ENCODE results near the gene APOA5.

The APOA5 gene

GRCh38 chr11:116794851-116795250 is 3.2 kb upstream of the APOA5 start:
- DNase-seq = no peak

- DNase-seq = no peak
Observed at GRCh38 chr11:116793772-116794097, 2.1 kb upstream of the APOA5 start.

GRCh38 chr11:116792869-116793771 is 1.4 kb upstream of the APOA5 start:
- DNase-seq = peak; percentile 62

DNA sequence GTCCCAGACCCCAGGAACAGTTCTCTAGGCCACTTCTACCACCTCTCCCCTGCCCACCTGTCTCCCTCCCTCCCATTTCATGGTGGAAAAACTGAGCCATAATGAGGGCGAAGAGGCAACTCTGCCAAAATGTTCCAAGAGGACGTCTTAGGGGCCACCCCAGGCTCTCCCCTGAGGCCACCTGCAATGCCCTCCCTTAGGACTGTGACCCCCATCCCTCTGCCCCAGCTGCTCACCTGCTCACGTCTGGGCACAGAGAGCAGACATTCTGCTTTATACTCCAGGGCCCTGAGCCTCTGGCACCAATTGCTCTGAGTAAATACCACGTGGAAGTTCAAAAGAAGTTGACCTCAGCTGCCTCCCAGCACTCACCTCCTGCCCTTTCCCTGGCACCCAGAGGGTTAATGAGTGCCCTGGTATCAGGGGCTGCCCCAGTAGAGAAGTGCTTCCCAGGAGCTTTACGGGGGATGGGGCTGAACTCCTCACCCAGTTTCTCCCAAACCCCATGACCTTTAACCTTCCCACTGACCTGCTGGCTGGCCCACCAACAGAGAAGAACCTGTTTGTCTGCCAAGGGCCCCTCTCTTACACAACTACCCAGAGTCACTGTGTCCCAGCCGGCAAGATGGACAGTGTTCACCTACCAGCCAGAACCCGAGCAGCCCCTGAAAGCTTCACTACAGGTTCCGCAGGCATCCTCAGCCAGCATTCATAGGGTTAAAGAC is 627 bp upstream of the APOA5 start:
- no peak for DNase-seq

GRCh38 chr11:116791002-116791812 is 472 bp downstream of the APOA5 start:
- peak; percentile 96 for DNase-seq

- DNase-seq = no peak
Observed at GRCh38 chr11:116790167-116791001, 1.3 kb downstream of the APOA5 start.

DNA sequence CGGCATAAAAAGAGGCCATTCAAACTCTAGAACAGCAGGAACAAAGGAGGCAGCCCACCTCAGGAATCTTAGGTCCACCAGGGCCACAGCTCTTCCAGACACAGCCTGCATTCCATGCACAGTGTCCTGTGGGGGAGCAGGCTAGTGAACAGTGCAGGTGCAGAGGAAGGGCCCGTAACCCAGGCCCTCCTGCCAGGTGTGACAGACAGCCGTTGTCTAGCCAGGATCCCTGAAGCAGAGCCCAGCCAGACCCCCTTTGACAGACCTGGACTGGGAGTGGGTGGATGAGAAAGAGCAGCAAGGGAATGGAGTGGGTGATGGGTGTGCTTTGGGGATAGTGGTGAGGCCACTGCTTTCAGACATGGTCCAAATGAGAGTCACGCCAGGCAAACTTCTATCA is 2.7 kb downstream of the APOA5 start:
- no peak for DNase-seq

GRCh38 chr11:116788534-116788933 is 3.1 kb downstream of the APOA5 start:
- DNase-seq = no peak

DNA sequence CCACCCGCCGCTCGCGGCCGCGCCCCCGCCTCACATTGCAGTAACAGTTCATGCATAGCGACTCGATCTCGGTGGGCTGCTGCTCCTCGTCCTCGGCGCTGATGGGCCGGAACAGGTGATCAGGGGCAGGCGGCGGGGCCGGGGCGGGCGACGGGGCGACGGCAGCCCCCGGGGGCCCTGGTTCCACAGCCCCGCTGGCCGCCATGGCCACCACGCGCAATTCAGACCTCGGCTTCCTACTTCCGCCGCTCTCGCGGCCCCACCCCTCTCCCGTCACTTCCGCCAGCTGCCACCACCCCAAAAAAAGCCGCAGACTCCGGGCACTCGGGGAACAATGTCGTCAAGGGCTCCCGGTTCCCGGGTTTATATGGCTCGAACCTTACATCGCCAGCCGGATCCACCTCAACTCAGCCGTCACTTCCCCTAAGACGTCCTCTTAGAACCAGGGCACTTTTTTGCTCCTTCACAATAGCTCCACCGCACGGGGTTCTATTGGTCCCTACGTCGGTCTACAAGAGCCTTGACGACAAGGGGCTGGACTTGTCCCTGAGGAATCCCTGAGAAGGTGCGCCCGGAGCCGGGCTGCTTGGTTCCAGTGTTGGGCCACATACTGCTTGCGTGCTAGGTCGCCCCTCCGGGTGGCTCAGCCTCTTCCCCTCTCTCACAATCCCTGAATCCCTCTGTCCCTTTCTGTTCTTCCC is 3.7 kb downstream of the APOA5 start, which contains the start of gene ZPR1:
TSS of gene ZPR1 (minus strand) at position 238 of the 701 bp plus-strand sequence. CDS start at position 205, 33 bp downstream.
- DNase-seq = peak; percentile 91

DNA sequence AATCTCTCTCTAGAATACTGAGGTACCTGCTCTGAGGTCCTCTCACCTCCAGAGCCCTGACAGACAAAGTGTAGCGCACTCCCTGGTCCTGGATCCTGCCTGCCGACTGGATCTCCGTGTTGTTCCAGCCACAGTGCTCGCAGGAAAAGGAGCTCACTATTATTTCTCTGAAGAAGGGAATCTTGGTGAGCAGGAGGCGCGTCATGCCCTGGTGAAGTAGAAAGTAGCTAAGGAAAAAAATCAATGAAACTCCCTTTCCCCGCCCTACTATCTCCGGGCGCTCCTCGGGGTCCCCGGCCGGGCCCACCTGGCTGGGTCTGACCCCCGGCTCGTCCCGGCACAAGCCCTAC is 4.3 kb downstream of the APOA5 start:
- no peak for DNase-seq

GRCh38 chr11:116786966-116787365 is 4.7 kb downstream of the APOA5 start:
- DNase-seq = no peak

DNA sequence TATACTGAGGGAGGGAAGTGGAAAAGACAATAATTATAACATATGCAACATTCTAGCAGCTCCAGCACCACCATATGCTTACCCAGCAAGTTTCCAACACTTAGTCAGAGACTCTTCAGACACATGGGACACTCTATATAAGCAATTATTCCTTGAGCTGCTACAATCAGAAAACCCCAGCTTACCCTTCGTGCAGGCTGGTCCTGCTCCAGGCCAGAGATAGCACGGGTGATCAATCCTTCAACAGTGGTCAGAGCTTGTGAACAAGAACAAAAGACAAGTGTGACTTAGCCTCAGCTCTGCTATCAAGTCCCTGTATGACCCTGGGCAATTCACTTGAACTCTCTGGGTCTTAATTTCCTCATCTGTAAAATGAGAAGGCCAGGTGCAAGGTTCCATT is 5.4 kb downstream of the APOA5 start:
- DNase-seq = no peak

DNA sequence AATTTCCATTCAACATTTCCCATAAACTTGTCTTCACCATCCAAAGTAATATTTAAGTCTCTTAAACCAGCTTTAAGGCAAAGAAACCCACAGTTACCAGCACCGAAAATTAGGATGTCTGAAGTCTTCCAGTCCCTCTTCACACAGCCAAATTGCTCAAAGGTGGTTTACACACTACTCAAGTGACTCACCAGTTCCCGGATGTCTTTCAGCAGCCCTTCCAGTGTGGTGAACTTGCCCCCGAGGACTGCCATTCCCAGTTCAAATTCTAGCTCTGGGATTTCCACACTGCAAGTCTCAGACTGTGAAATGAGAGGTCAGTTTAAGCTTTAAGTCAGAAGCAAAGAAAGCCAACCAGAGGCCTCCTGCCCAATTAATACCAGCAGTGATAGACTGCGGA is 9.0 kb downstream of the APOA5 start:
- DNase-seq = peak; percentile 24

DNA sequence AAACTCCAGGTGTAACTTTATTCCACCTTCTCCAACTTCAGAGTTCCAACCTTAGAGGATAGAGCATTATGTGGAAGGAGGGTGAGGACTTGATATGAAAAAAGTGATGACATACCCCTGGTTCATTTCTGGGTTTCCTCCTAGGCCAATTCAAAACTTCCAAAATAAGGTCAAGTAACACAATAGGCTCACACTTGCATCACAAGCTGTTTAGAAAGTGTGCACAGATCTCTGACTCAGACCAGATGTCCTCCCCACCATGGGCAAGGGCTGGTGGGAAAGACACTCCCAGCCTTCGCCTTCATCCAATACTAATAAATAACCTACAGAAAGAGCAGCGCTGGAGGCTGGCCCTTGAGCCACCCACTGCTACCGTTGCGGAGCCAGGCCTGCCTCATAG is 13.1 kb downstream of the APOA5 start:
- no peak for DNase-seq

DNA sequence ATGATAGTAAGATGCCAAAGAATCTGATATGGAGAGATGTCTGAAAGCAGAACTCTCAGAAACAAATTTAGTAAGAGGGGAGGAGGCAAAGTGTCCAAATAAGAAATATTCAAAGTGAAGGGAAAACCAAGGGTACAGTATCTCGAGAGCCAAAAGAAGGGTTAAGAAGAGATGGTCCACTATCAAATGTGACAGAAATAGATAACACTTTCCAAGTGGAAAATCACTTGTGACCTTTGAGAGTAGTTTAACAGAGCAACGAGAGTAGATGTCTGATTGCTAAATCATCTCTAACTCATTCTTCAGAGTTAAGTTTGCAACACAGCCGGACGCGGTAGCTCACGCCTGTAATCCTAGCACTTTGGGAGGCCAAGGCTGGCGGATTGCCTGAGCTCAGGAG is 14.6 kb downstream of the APOA5 start:
- no peak for DNase-seq

- DNase-seq = no peak
Observed at GRCh38 chr11:116776522-116776984, 15.1 kb downstream of the APOA5 start.

DNA sequence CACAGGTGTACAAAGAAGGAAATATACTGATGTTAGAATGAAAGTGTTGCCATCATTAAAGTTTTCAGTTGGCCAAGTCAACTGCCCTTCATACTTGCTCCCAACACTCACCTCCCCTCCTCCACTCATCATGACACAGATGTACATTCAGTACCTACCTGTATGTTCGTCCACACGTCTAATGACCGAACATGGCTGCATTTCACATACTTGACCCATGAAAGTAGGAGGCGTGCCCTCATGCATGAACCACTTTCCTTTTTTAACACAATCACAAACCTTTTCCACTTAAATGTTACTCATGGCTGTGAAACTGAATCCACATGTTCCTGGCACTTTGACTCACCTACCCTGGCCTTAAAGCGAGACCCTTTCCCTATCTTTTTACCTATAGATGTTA is 15.7 kb downstream of the APOA5 start:
- no peak for DNase-seq

DNA sequence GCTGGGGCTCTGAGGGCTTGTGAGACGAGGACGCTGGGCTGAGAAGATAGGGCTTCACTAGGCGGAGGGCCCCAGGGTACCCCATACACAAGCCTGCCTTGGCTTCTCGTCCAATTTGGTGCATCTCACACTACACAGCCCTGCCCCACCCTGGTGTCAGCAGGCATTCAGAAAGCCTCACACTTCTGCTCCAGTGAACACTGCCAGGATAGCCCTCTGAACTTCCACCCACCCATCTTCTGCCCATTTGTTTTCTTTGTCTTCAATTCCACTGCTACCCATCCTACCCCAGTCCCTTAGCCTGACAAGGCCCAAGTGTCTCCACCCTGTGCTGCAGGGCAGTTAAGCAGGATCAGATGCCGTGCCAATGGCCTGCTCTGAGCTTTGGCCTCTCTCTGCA is 17.0 kb downstream of the APOA5 start:
- DNase-seq = no peak

DNA sequence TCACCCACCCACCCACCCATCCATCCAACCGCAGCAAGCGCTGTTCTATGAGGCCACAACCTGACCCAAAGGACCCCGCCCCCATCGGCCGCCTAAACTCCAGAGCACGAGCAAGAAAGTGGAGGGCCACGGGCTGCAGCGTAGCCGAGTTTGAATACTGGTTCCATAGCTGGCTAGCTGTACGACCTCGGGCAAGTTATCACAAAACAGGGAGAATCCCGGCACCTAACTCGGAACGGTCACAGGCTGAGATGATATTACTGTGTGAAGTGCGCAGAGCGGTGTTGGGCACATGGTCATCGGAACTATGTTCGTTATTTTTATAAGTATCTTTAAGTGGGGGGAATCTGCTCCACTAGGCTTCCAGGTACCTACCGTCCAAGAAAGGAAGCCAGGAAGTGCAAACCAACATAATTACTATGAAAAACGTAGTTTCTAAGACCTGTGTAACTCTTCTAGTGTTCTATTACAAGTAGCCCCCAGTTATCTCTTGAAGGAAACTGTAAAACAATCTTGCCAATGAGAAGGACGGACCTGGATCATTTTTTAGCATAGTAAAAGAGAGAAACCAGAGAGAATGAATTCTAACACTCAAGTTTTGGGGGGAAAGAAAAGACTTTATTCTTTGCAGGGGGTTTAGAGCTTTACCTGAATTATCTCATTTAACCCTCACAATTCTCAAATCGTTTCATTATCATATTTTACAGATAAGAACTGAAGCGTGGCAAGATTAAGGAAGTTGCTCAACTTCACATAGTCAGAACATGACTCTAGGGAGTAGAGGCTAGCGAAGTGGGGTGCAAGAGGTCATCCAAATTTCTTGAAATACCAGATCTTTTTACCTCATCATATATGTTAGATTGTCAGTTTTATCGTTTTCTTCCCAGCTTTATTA is 18.2 kb downstream of the APOA5 start:
- DNase-seq = no peak

DNA sequence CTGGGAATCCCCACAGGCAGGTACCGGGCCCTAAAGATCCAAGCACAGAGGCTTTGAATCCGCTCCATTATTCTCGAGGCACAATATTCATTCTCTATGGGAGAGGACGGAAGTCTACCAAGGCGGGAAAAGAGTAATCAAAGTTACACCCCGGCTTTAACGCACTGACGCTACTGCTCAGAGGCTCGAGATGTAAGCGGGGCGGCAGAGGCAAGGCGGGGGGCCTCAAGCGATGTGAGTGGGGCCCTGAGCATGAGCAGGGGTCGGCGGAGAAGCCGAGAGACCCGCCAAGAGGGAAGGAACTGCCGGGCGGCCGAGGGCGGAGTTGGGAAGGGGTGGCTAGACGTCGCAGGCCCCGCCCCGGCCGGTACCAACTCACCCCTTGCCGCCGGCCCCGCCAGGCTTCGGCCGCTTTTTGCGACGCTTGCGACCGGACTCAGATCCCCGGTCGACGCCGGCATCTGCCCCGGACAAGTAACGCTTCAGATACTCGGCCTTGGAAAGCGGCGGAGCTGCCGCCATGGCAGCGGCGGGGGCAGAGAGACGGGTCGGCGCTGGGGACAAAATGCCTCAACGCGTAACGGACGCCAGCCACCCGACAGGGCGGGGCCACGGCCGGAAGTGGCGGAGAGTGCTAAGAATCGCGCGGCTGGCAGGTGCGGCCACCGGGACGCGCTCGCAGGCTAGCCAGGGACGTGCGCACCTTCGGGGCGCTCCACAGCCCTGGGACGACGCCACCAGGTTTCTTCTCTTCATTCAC is 19.1 kb downstream of the APOA5 start, which contains the start of gene BUD13:
TSS of gene BUD13 (minus strand) at position 545 of the 760 bp plus-strand sequence. CDS start at position 522, 23 bp downstream.
- peak; percentile 81 for DNase-seq

Data from 8988T (cell line).